SK-N-SH treated with all-trans-retinoic acid at 6 μM for 48 hours (cell line): Measurements from ENCODE around the gene PSMA1.

Source experiments
- ATAC-seq: fragments of 200-7000 bp; cut with Tn5 transposase; 3 replicates; pipeline ENCODE4 v1.9.1; 2020; ENCODE audit warnings: mild to moderate bottlenecking, moderate library complexity
- ARNTL ChIP-seq: fragments of 450-650 bp; formaldehyde crosslinking; IDR thresholded peaks from 2 replicates; pipeline ENCODE4 v1.5.0; 2020; ENCODE audit warnings: low read depth, mild to moderate bottlenecking, moderate library complexity, borderline replicate concordance
- CSDC2 ChIP-seq: fragments of 250-450 bp; sonication (Bioruptor Pico); IDR thresholded peaks from 2 replicates; pipeline ENCODE4 v1.5.0; 2020; ENCODE audit warnings: mild to moderate bottlenecking, moderate library complexity
- CSRNP3 ChIP-seq: fragments of 250-450 bp; sonication (Bioruptor Pico); IDR thresholded peaks from 2 replicates; pipeline ENCODE4 v1.5.1; 2021; ENCODE audit warnings: mild to moderate bottlenecking, moderate library complexity
- ESRRG ChIP-seq: fragments of 250-450 bp; sonication (Bioruptor Pico); IDR thresholded peaks from 2 replicates; pipeline ENCODE4 v1.6.1; 2021; ENCODE audit warnings: mild to moderate bottlenecking
- ISL1 ChIP-seq: fragments of 250-450 bp; sonication (Bioruptor Pico); IDR thresholded peaks from 2 replicates; pipeline ENCODE4 v2.1.2; 2022; ENCODE audit warnings: mild to moderate bottlenecking, moderate library complexity
- OSR1 ChIP-seq: fragments of 250-450 bp; sonication (Bioruptor Pico); IDR thresholded peaks from 2 replicates; pipeline ENCODE4 v1.8.0; 2022; ENCODE audit warnings: moderate library complexity, mild to moderate bottlenecking, inconsistent platforms
- PATZ1 ChIP-seq: fragments of 250-450 bp; sonication (Bioruptor Pico); IDR thresholded peaks from 2 replicates; pipeline ENCODE4 v1.8.0; 2020; ENCODE audit warnings: mild to moderate bottlenecking, moderate library complexity, borderline replicate concordance
- POU6F1 ChIP-seq: fragments of 250-450 bp; sonication (Bioruptor Pico); IDR thresholded peaks from 2 replicates; pipeline ENCODE4 v1.8.0; 2021; ENCODE audit warnings: low read depth, mild to moderate bottlenecking, moderate library complexity, borderline replicate concordance
- PPARA ChIP-seq: fragments of 250-450 bp; sonication (Bioruptor Pico); IDR thresholded peaks from 2 replicates; pipeline ENCODE4 v1.5.0; 2020; ENCODE audit warnings: mild to moderate bottlenecking, borderline replicate concordance
- RARB ChIP-seq: fragments of 250-450 bp; sonication (Bioruptor Pico); IDR thresholded peaks from 2 replicates; pipeline ENCODE4 v1.8.0; 2021; ENCODE audit warnings: mild to moderate bottlenecking, moderate library complexity
- SNAI2 ChIP-seq: fragments of 250-450 bp; sonication (Bioruptor Pico); IDR thresholded peaks from 2 replicates; pipeline ENCODE4 v1.5.0; 2020; ENCODE audit warnings: mild to moderate bottlenecking, moderate library complexity
- TCF4 ChIP-seq: fragments of 250-450 bp; sonication (Bioruptor Pico); IDR thresholded peaks from 2 replicates; pipeline ENCODE4 v1.8.0; 2021; ENCODE audit warnings: mild to moderate bottlenecking, moderate library complexity, borderline replicate concordance
- ZFP3 ChIP-seq: fragments of 250-450 bp; sonication (Bioruptor Pico); IDR thresholded peaks from 2 replicates; pipeline ENCODE4 v1.5.0; 2020; ENCODE audit warnings: mild to moderate bottlenecking, moderate library complexity
- ZFP30 ChIP-seq: fragments of 450-650 bp; formaldehyde crosslinking; IDR thresholded peaks from 2 replicates; pipeline ENCODE4 v1.5.0; 2022; ENCODE audit warnings: mild to moderate bottlenecking, moderate library complexity
- ZNF70 ChIP-seq: fragments of 450-650 bp; formaldehyde crosslinking; IDR thresholded peaks from 2 replicates; pipeline ENCODE4 v1.5.0; 2020; ENCODE audit warnings: mild to moderate bottlenecking, moderate library complexity
- ZNF8 ChIP-seq: fragments of 450-650 bp; formaldehyde crosslinking; IDR thresholded peaks from 2 replicates; pipeline ENCODE4 v1.5.0; 2020; ENCODE audit warnings: mild to moderate bottlenecking, moderate library complexity
- TF ChIP-seq, protein P1 (sequence below): fragments of 250-450 bp; sonication (Bioruptor Pico); IDR thresholded peaks from 2 replicates; pipeline ENCODE4 v1.5.0; 2020; ENCODE audit warnings: mild to moderate bottlenecking, moderate library complexity

Gene PSMA1

DNA sequence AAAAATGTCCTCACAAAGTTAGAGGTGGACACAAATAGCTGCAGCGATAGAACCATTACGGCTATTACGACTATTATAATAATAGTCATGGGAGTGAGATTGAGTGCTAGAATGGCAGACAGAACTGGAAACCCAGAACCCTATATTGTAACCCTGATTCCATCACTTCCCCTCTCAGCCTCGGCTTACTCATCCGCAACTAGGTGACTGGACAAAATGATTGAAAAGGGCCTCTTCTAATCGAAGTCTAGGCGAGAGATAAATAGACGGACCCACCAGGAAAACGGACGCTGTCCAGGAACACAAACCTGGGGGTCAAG, 629 bp downstream of the PSMA1 start (continued):
- TF ChIP-seq CSRNP3 (CRISPR knock-in tag) (no peak), POU6F1 (no peak)

DNA sequence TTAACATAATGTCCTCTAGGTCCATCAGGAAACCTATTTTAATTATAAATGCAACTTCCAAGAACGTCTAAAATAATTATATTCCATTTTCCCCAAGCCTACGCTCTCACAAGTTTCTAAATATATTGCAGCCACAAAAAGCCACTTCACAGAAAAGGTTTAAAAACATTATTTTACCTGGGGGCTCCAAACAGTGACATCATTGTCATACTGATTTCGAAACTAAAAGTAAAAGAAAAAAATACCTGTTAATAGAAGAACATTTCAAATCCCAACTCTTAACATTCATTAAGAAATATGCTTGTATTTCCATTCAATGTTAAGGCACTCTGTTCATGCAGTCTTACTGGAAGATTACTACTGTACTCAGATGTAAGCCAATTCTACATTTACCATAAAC, 1.4 kb downstream of the PSMA1 start:
- ATAC-seq = no peak
- TF ChIP-seq ZNF70 (CRISPR knock-in tag) (no peak), PATZ1 (CRISPR knock-in tag) (no peak), ZNF8 (CRISPR knock-in tag) (no peak), TCF4 (CRISPR knock-in tag) (no peak), ZFP30 (CRISPR knock-in tag) (no peak), CSRNP3 (CRISPR knock-in tag) (no peak), PPARA (CRISPR knock-in tag) (no peak), CSDC2 (no peak), ARNTL (no peak), RARB (CRISPR knock-in tag) (no peak), OSR1 (CRISPR knock-in tag) (no peak)

GRCh38 chr11:14513800-14514199, 6.4 kb downstream of the PSMA1 start:
- TF ChIP-seq POU6F1 (no peak), TCF4 (CRISPR knock-in tag) (no peak)
- no peak for ATAC-seq

DNA sequence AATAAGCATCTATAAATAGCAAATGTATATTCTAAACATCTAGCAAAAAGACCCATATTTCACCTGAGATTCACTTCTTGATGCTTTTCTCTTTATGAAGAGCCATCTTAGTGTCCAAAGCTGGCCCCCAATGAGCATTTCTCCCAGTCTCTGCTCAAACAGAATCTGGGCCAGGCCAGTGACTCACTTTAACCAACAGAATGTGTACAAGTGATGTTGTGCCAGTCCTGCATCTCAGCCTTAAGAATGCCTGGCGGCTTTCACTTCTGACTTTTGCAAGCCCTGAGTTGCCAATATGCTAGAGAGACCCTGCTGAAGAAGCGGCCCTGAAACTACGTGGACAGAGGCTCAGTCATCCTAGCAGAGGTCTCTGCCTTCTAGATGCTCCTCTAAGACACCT, 13.7 kb downstream of the PSMA1 start:
- no peak for TF ChIP-seq ISL1
- TF ChIP-seq TCF4 (CRISPR knock-in tag) = no peak
- TF ChIP-seq, protein P1, sequence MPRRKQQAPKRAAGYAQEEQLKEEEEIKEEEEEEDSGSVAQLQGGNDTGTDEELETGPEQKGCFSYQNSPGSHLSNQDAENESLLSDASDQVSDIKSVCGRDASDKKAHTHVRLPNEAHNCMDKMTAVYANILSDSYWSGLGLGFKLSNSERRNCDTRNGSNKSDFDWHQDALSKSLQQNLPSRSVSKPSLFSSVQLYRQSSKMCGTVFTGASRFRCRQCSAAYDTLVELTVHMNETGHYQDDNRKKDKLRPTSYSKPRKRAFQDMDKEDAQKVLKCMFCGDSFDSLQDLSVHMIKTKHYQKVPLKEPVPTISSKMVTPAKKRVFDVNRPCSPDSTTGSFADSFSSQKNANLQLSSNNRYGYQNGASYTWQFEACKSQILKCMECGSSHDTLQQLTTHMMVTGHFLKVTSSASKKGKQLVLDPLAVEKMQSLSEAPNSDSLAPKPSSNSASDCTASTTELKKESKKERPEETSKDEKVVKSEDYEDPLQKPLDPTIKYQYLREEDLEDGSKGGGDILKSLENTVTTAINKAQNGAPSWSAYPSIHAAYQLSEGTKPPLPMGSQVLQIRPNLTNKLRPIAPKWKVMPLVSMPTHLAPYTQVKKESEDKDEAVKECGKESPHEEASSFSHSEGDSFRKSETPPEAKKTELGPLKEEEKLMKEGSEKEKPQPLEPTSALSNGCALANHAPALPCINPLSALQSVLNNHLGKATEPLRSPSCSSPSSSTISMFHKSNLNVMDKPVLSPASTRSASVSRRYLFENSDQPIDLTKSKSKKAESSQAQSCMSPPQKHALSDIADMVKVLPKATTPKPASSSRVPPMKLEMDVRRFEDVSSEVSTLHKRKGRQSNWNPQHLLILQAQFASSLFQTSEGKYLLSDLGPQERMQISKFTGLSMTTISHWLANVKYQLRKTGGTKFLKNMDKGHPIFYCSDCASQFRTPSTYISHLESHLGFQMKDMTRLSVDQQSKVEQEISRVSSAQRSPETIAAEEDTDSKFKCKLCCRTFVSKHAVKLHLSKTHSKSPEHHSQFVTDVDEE (CRISPR knock-in tag) = no peak
- no peak for TF ChIP-seq ZFP3 (CRISPR knock-in tag)
- no peak for TF ChIP-seq SNAI2
- TF ChIP-seq CSRNP3 (CRISPR knock-in tag) = no peak
- no peak for TF ChIP-seq PATZ1 (CRISPR knock-in tag)
- TF ChIP-seq CSDC2 = no peak
- no peak for TF ChIP-seq PPARA (CRISPR knock-in tag)
- no peak for TF ChIP-seq ESRRG
- ATAC-seq = no peak
